Ishikawa (cell line): ENCODE results near the gene CHPT1.

ENCODE experiments used
- CEBPB ChIP-seq: IDR thresholded peaks from 2 replicates; pipeline ENCODE4 v1.6.1; 2012
- CREB1 ChIP-seq: IDR thresholded peaks from 2 replicates; pipeline ENCODE4 v1.6.1; 2012; ENCODE audit warnings: low read depth
- EGR1 ChIP-seq: IDR thresholded peaks from 2 replicates; pipeline ENCODE4 v1.6.1; 2012
- EP300 ChIP-seq: IDR thresholded peaks from 2 replicates; pipeline ENCODE4 v1.6.1; 2012; ENCODE audit warnings: borderline replicate concordance
- FOXM1 ChIP-seq: IDR thresholded peaks from 2 replicates; pipeline ENCODE4 v1.6.1; 2012; ENCODE audit warnings: low read depth, borderline replicate concordance
- MAX ChIP-seq: IDR thresholded peaks from 2 replicates; pipeline ENCODE4 v1.6.1; 2012
- NFIC ChIP-seq: IDR thresholded peaks from 2 replicates; pipeline ENCODE4 v1.6.1; 2012
- RAD21 ChIP-seq: IDR thresholded peaks from 2 replicates; pipeline ENCODE4 v1.6.1; 2012; ENCODE audit warnings: low read depth
- REST ChIP-seq: IDR thresholded peaks from 2 replicates; pipeline ENCODE4 v1.6.1; 2012; ENCODE audit warnings: low read depth, mild to moderate bottlenecking
- TAF1 ChIP-seq: IDR thresholded peaks from 2 replicates; pipeline ENCODE4 v1.6.1; 2012; ENCODE audit warnings: low read depth, mild to moderate bottlenecking
- TCF12 ChIP-seq: IDR thresholded peaks from 2 replicates; pipeline ENCODE4 v1.6.1; 2012; ENCODE audit warnings: low read depth
- TEAD4 ChIP-seq: IDR thresholded peaks from 2 replicates; pipeline ENCODE4 v1.6.1; 2012
- YY1 ChIP-seq: IDR thresholded peaks from 2 replicates; pipeline ENCODE4 v1.6.1; 2012; ENCODE audit warnings: low read depth
- ZBTB7A ChIP-seq: IDR thresholded peaks from 2 replicates; pipeline ENCODE4 v1.6.1; 2012; ENCODE audit warnings: low read depth

GRCh38 chr12:101697930-101698799, 725 bp downstream of the CHPT1 start:
- no peak for TF ChIP-seq RAD21
- no peak for TF ChIP-seq ZBTB7A
- TF ChIP-seq MAX: no peak
- no peak for TF ChIP-seq NFIC
- 0 out of 2 replicates have a peak, but pooled peaks have one; percentile 2 for TF ChIP-seq CEBPB
- no peak for TF ChIP-seq YY1
- TF ChIP-seq REST: no peak
- TF ChIP-seq EGR1: no peak
- no peak for TF ChIP-seq FOXM1
- TF ChIP-seq TCF12: no peak
- no peak for TF ChIP-seq CREB1
- no peak for TF ChIP-seq TAF1
- no peak for TF ChIP-seq EP300
- no peak for TF ChIP-seq TEAD4
